ENCODE data around the gene MGLL. TPM values are rescaled to one million over a fixed set of nuclear protein-coding genes. Genes with fewer than 3 reads are reported as not detected.

Gene MGLL
- total and polyA plus RNA-seq, 2 experiments from 2014 or later, result 58.7 to 184 TPM

DNA sequence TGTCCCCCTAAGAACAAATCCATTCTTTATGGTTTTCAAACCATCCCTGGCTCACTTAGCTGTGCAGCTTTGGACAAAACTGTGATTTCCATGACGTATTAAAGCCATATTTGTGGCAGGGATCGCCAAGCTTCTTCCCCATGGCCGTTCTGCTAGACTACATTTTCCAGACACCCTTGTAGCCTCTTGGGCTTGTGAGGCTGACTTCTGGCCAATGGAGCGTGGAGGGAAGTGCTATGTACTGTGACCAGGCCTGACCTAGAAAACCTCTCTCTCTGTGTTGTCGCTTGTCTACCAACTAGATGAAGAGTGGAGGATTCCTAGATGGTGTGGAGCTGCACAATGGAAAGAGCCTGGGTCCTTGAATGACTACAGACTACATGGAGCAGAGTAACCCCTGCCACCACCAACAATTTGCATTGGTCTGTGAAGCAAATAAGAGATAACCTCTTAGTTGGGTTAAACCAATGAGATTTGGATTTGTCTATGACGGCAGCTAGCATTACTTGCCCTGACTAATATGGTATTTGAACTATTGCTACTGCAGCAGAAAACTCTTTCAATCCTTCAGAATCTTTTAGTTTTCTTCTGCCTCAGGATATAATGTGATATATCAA is 22.1 kb upstream of the MGLL start:
- Histone ChIP-seq H3K4me2 (ENCODE audit: unreplicated experiment) (no peak overlapping the region), H3K36me3 (ENCODE audit: low read depth) (no peaks in the 10 kb centered on the region), H2AFZ (no peak overlapping the region), H4K20me1 (ENCODE audit: insufficient read depth) (no peaks in the 10 kb centered on the region), H3K27ac (no peak overlapping the region), H3K4me1 (ENCODE audit: insufficient read depth) (no peaks in the 10 kb centered on the region), H3F3A (ENCODE audit: insufficient read depth) (no peaks in the 10 kb centered on the region), H3K79me2 (ENCODE audit: insufficient read depth) (no peaks in the 10 kb centered on the region), H3K4me3 (no peak overlapping the region), H3K27me3 (replicated peaks; ENCODE audit: insufficient read depth) (peaks cover 20% of the 10 kb centered on the region; the same call in 1 of the 2 replicates), H3K9ac (no peak overlapping the region), H3K9me2 (ENCODE audit: insufficient read depth) (no peaks in the 10 kb centered on the region), H3K9me3 (ENCODE audit: low read depth) (no peaks in the 10 kb centered on the region)
- DNase-seq, result no peak
- TF ChIP-seq EZH2 (IDR thresholded peaks at IDR 0.05; ENCODE audit: insufficient read depth, poor library complexity, severe bottlenecking) (no peak), EZH2phosphoT487 (IDR thresholded peaks at IDR 0.05; ENCODE audit: insufficient read depth, low read depth) (no peak)
- in situ Hi-C loops (cut with MboI), result no loop called here
- 70 to 75% methylated on average over 6 of the region's 6 CpGs for WGBS, 2 experiments (ENCODE audit: low coverage in 1 of 2, low lambda C conversion rate in 2 of 2, missing lambda C conversion rate in 2 of 2)

DNA sequence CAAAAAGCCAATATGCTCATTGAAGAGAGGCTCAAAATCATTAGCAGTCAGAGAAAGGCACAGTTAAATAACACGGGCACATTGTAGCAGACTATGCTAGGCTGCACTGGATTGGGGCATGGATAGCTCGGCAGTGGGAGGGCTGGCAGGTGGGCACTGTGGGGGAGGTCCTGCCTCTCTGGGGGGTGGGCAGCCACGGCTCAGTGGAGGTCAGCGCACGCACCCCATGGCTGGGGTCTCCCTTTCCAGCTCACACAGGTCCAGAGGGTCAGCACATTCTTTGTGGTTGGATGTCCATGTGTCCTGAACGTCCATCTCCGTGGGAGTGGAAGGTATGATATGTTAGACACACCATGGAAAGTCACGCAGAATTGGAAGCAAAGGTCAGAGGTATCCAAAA is 18.4 kb upstream of the MGLL start:
- no peak for DNase-seq
- H2AFZ ChIP-seq, result no peak overlapping the region
- H4K20me1 ChIP-seq (ENCODE audit: insufficient read depth), result no peaks in the 10 kb centered on the region
- H3K27ac ChIP-seq, result no peak overlapping the region
- no peak overlapping the region for H3K4me2 ChIP-seq (ENCODE audit: unreplicated experiment)
- H3F3A ChIP-seq (ENCODE audit: insufficient read depth), result no peaks in the 10 kb centered on the region
- WGBS, 2 experiments (ENCODE audit: low coverage in 1 of 2, low lambda C conversion rate in 2 of 2, missing lambda C conversion rate in 2 of 2), result 77 to 81% methylated on average over 7 to 8 of the region's 8 CpGs
- H3K9me3 ChIP-seq (ENCODE audit: low read depth), result no peaks in the 10 kb centered on the region
- no peak overlapping the region for H3K9ac ChIP-seq
- H3K9me2 ChIP-seq (ENCODE audit: insufficient read depth), result no peaks in the 10 kb centered on the region
- H3K27me3 ChIP-seq (replicated peaks; ENCODE audit: insufficient read depth), result peaks cover 21% of the 10 kb centered on the region; the same call in 1 of the 2 replicates
- H3K79me2 ChIP-seq (ENCODE audit: insufficient read depth), result no peaks in the 10 kb centered on the region
- H3K36me3 ChIP-seq (ENCODE audit: low read depth), result no peaks in the 10 kb centered on the region
- H3K4me3 ChIP-seq, result no peak overlapping the region
- in situ Hi-C loops (cut with MboI), result no loop called here
- no peak for TF ChIP-seq EZH2 (IDR thresholded peaks at IDR 0.05; ENCODE audit: insufficient read depth, poor library complexity, severe bottlenecking)
- TF ChIP-seq EZH2phosphoT487 (IDR thresholded peaks at IDR 0.05; ENCODE audit: insufficient read depth, low read depth), result no peak
- no peaks in the 10 kb centered on the region for H3K4me1 ChIP-seq (ENCODE audit: insufficient read depth)

DNA sequence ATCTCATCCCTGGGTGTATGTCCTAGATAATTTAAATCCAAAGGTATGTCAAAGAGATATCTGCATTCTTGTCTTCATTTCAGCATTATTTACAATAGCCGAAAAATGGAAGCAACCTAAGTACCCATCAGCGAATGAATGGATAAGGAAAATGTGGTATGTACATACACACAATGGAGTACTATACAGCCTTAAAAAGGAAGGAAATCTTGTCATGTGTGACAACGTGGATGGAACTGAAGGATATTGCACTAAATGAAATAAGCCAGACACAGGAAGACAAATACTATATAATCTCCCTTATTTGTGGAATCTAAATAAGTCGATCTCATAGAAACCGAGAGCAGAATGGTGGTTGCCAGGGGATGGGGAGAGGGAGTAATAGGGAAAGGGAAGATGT is 16.8 kb upstream of the MGLL start:
- no peak overlapping the region for H3K9ac ChIP-seq
- H4K20me1 ChIP-seq (ENCODE audit: insufficient read depth), result no peaks in the 10 kb centered on the region
- H3K27ac ChIP-seq, result no peak overlapping the region
- H3K9me2 ChIP-seq (ENCODE audit: insufficient read depth), result no peaks in the 10 kb centered on the region
- H3K79me2 ChIP-seq (ENCODE audit: insufficient read depth), result no peaks in the 10 kb centered on the region
- no peaks in the 10 kb centered on the region for H3K36me3 ChIP-seq (ENCODE audit: low read depth)
- WGBS, 2 experiments (ENCODE audit: low coverage in 1 of 2, low lambda C conversion rate in 2 of 2, missing lambda C conversion rate in 2 of 2), result 71 to 72% methylated on average over 5 of the region's 5 CpGs
- in situ Hi-C loops (cut with MboI), result no loop called here
- no peak overlapping the region for H2AFZ ChIP-seq
- no peak for TF ChIP-seq EZH2 (IDR thresholded peaks at IDR 0.05; ENCODE audit: insufficient read depth, poor library complexity, severe bottlenecking)
- no peak for TF ChIP-seq EZH2phosphoT487 (IDR thresholded peaks at IDR 0.05; ENCODE audit: insufficient read depth, low read depth)
- H3K27me3 ChIP-seq (replicated peaks; ENCODE audit: insufficient read depth), result peaks cover 17% of the 10 kb centered on the region; the same call in 1 of the 2 replicates
- DNase-seq, result no peak
- no peak overlapping the region for H3K4me3 ChIP-seq
- no peaks in the 10 kb centered on the region for H3F3A ChIP-seq (ENCODE audit: insufficient read depth)
- H3K4me1 ChIP-seq (ENCODE audit: insufficient read depth), result no peaks in the 10 kb centered on the region
- no peak overlapping the region for H3K4me2 ChIP-seq (ENCODE audit: unreplicated experiment)
- H3K9me3 ChIP-seq (ENCODE audit: low read depth), result no peaks in the 10 kb centered on the region

DNA sequence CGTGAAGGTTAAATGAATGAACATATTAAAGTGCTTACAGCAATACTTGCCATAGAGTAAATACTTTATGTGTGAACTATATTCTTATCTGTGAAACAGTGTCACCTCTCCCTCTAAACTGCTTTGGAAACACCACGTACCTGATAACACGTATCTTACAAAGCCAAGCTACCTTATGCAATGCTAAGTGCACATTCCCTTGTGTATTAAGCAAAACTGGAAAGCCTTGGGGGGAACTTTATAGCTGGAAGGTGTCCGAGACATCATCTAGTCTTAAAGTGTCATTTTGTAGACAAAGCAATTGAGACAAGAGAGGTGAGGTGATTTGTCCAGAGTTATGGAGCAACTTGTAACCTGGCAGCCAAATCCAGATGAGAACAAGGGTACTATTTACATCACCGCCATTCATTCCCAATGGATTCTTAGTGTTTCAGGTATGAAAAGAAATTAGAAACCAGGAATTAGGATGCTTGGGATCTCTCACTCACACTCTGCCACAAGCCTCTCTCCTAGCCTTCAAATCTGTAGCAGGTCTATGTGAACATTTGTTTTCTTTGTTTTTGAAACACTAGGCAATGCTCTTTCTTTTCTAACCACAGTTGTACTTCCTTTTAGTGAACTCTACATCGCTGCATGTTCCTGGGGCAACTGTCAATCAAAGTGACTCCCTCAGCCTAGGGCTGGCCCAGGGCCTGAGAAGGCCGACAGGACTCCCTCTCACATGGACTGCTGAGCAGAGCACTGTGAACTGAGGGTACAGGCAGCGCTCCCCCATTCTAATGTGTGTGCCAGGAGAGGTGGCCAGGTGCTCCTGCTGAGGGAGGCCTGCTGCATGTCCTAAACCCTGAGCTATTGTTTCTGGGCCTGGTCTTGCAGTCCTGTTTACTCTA is 13.9 kb upstream of the MGLL start:
- Histone ChIP-seq H2AFZ (no peak overlapping the region), H3K9me3 (ENCODE audit: low read depth) (no peaks in the 10 kb centered on the region), H4K20me1 (ENCODE audit: insufficient read depth) (no peaks in the 10 kb centered on the region), H3K4me3 (no peak overlapping the region), H3K4me2 (ENCODE audit: unreplicated experiment) (no peak overlapping the region), H3K4me1 (ENCODE audit: insufficient read depth) (no peaks in the 10 kb centered on the region), H3K27me3 (replicated peaks; ENCODE audit: insufficient read depth) (peaks cover 10% of the 10 kb centered on the region; the same call in 1 of the 2 replicates), H3K36me3 (ENCODE audit: low read depth) (no peaks in the 10 kb centered on the region), H3K79me2 (ENCODE audit: insufficient read depth) (no peaks in the 10 kb centered on the region), H3K27ac (no peak overlapping the region), H3K9me2 (ENCODE audit: insufficient read depth) (no peaks in the 10 kb centered on the region), H3F3A (ENCODE audit: insufficient read depth) (no peaks in the 10 kb centered on the region), H3K9ac (no peak overlapping the region)
- 88 to 90% methylated on average over 8 of the region's 8 CpGs for WGBS, 2 experiments (ENCODE audit: low coverage in 1 of 2, low lambda C conversion rate in 2 of 2, missing lambda C conversion rate in 2 of 2)
- in situ Hi-C loops (cut with MboI), result no loop called here
- no peak for TF ChIP-seq EZH2 (IDR thresholded peaks at IDR 0.05; ENCODE audit: insufficient read depth, poor library complexity, severe bottlenecking)
- TF ChIP-seq EZH2phosphoT487 (IDR thresholded peaks at IDR 0.05; ENCODE audit: insufficient read depth, low read depth), result no peak
- DNase-seq, result no peak
